Stomach smooth muscle (tissue), 2 donors: ENCODE results near the gene DGCR2.

Experiments used
- H3K27ac ChIP-seq: one replicate; pipeline ENCODE4 v1.7.0; 2013; ENCODE audit warnings: mild to moderate bottlenecking, low read length, inconsistent platforms
- H3K27me3 ChIP-seq, 2 donors: one replicate each; pipeline ENCODE4 v1.7.0; 2013; ENCODE audit warnings: low read length in 2 of 2; ENCODE audit not compliant: insufficient read depth in 2 of 2, control insufficient read depth in 1 of 2
- H3K36me3 ChIP-seq, 2 donors: one replicate each; pipeline ENCODE4 v1.7.0; 2013; ENCODE audit warnings: low read length in 2 of 2; ENCODE audit not compliant: control insufficient read depth in 2 of 2, insufficient read depth in 2 of 2
- H3K4me1 ChIP-seq: one replicate; pipeline ENCODE4 v1.7.0; 2013; ENCODE audit warnings: low read length; ENCODE audit not compliant: control insufficient read depth, insufficient read depth
- H3K4me3 ChIP-seq, 2 donors: one replicate each; pipeline ENCODE4 v1.7.0; 2013; ENCODE audit warnings: low read length in 2 of 2
- H3K9ac ChIP-seq, 2 donors: one replicate each; pipeline ENCODE4 v1.7.0; 2013; ENCODE audit warnings: low read length in 2 of 2, mild to moderate bottlenecking in 1 of 2
- H3K9me3 ChIP-seq, 2 donors: one replicate each; pipeline ENCODE4 v1.7.0; 2013; ENCODE audit warnings: low read length in 2 of 2; ENCODE audit not compliant: control insufficient read depth in 2 of 2
- donor health status: healthy.
- donor health status: Pancreatic carcinoma.

Gene DGCR2

GRCh38 chr22:19126309-19127273 is 4.4 kb upstream of the DGCR2 start:
- peaks cover 8% of the 10 kb centered on the region for H3K4me1 ChIP-seq
- H3K27ac ChIP-seq: no peak overlapping the region
- H3K9ac ChIP-seq: no peak overlapping the region
- H3K4me3 ChIP-seq: no peak overlapping the region
- H3K9me3 ChIP-seq: no peaks in the 10 kb centered on the region
- peaks cover under 1 to 1% of the 10 kb centered on the region in 2 donors for H3K36me3 ChIP-seq
- no peaks in the 10 kb centered on the region for H3K27me3 ChIP-seq

- no peak overlapping the region for H3K27ac ChIP-seq
These were observed 3.5 kb upstream of the DGCR2 start for GRCh38 chr22:19125474-19126308.

GRCh38 chr22:19125011-19125410 is 2.8 kb upstream of the DGCR2 start:
- Histone ChIP-seq H3K4me1 (peaks cover 21% of the 10 kb centered on the region), H3K27me3 (no peaks in the 10 kb centered on the region), H3K27ac (no peak overlapping the region), H3K9me3 (no peaks in the 10 kb centered on the region), H3K4me3 (no peak overlapping the region), H3K9ac (no peak overlapping the region), H3K36me3 (no peaks in the 10 kb centered on the region)

More at GRCh38 chr22:19125474-19126308, 3.5 kb upstream of the DGCR2 start:
- H3K9me3 ChIP-seq: no peaks in the 10 kb centered on the region
- peaks cover 15% of the 10 kb centered on the region for H3K4me1 ChIP-seq
- H3K4me3 ChIP-seq: no peak overlapping the region
- H3K36me3 ChIP-seq: no peaks in the 10 kb centered on the region
- no peak overlapping the region for H3K9ac ChIP-seq
- H3K27me3 ChIP-seq: no peaks in the 10 kb centered on the region

GRCh38 chr22:19124377-19124776 is 2.2 kb upstream of the DGCR2 start:
- Histone ChIP-seq H3K4me3 (no peak overlapping the region), H3K9ac (no peak overlapping the region), H3K27me3 (no peaks in the 10 kb centered on the region), H3K36me3 (no peaks in the 10 kb centered on the region), H3K27ac (no peak overlapping the region), H3K9me3 (no peaks in the 10 kb centered on the region), H3K4me1 (peaks cover 26% of the 10 kb centered on the region)

GRCh38 chr22:19123936-19124335 is 1.7 kb upstream of the DGCR2 start:
- H3K9me3 ChIP-seq: no peaks in the 10 kb centered on the region
- peaks cover 30% of the 10 kb centered on the region for H3K4me1 ChIP-seq
- no peaks in the 10 kb centered on the region for H3K36me3 ChIP-seq
- H3K27ac ChIP-seq: no peak overlapping the region
- H3K27me3 ChIP-seq: no peaks in the 10 kb centered on the region
- H3K4me3 ChIP-seq: no peak overlapping the region
- H3K9ac ChIP-seq: no peak overlapping the region

GRCh38 chr22:19122752-19123492 is 710 bp upstream of the DGCR2 start:
- Histone ChIP-seq H3K27ac (peak overlapping the region; percentile 49), H3K4me1 (peaks cover 35% of the 10 kb centered on the region), H3K9ac (peak overlapping the region; percentile 20 to 51), H3K4me3 (peak overlapping the region; percentile 56 to 71), H3K9me3 (no peaks in the 10 kb centered on the region), H3K36me3 (no peaks in the 10 kb centered on the region), H3K27me3 (no peaks in the 10 kb centered on the region)

- peak overlapping the region; percentile 69 for H3K27ac ChIP-seq
These were observed 525 bp downstream of the DGCR2 start for GRCh38 chr22:19121631-19122142.

GRCh38 chr22:19120829-19121630 is 1.2 kb downstream of the DGCR2 start:
- Histone ChIP-seq H3K9ac (peak overlapping the region; percentile 67 to 84), H3K27ac (peak overlapping the region; percentile 69), H3K4me3 (peak overlapping the region; percentile 91 to 96), H3K27me3 (no peaks in the 10 kb centered on the region), H3K36me3 (peaks cover 0 to 2% of the 10 kb centered on the region in 2 donors), H3K4me1 (peaks cover 51% of the 10 kb centered on the region), H3K9me3 (no peaks in the 10 kb centered on the region)

More at GRCh38 chr22:19121631-19122142, 525 bp downstream of the DGCR2 start:
- no peaks in the 10 kb centered on the region for H3K27me3 ChIP-seq
- H3K4me1 ChIP-seq: peaks cover 44% of the 10 kb centered on the region
- H3K36me3 ChIP-seq: peaks cover 0 to 2% of the 10 kb centered on the region in 2 donors
- H3K9ac ChIP-seq: peak overlapping the region; percentile 67 to 87
- no peaks in the 10 kb centered on the region for H3K9me3 ChIP-seq
- H3K4me3 ChIP-seq: peak overlapping the region; percentile 91 to 96

GRCh38 chr22:19119949-19120348 is 2.3 kb downstream of the DGCR2 start:
- H3K4me3 ChIP-seq: peak overlapping the region in 1 of 2 donors; percentile 91
- peaks cover 56% of the 10 kb centered on the region for H3K4me1 ChIP-seq
- H3K27me3 ChIP-seq: no peaks in the 10 kb centered on the region
- no peaks in the 10 kb centered on the region for H3K9me3 ChIP-seq
- no peak overlapping the region for H3K27ac ChIP-seq
- H3K36me3 ChIP-seq: peaks cover 0 to 2% of the 10 kb centered on the region in 2 donors
- no peak overlapping the region for H3K9ac ChIP-seq
